ENCODE data around the gene OR52I2.
A peak's percentile ranks its signal among the peaks of the same experiment; 100 is the strongest.

The OR52I2 gene

DNA sequence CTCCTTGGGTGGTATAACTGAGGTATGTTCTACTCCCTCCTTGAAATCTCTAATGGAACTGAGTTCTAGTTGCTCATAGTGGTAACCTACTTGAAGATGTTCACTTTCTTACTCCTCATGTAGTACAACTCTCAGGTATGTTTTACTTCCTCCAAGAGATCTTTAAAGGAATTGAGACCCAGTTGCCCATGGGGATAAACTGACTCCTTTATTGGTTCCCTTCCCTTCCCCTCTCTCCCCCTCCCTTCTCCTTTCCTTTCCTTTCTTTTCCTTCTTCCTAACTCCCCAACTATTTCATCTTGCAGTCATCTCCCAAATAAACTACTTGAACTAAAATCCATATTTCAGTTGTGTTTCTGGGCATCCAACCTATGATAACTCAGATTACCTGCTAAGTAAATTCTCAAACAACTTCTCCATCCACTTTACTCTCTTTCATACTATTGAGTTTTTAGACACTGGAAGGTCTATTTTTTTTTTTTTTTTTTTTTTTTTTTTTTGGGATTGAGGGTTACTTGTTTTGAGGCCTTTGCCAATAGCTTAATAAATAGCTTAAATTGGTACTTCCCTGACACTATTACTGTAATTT, 34.4 kb downstream of the OR52I2 start:
- no peak overlapping the region for H2BK12ac ChIP-seq (ENCODE audit: low read length)
- H3K14ac ChIP-seq (ENCODE audit: low read length) = no peak overlapping the region
- no peak overlapping the region for H3K4me2 ChIP-seq (ENCODE audit: insufficient read depth, low read length, poor library complexity, severe bottlenecking)
- no peak overlapping the region for H2BK120ac ChIP-seq (ENCODE audit: low read depth, low read length)
- no peak overlapping the region for H4K91ac ChIP-seq (ENCODE audit: low read depth, low read length, poor library complexity)
- no peak overlapping the region for H4K8ac ChIP-seq (ENCODE audit: low read depth, low read length)
- no peak overlapping the region for H3K27ac ChIP-seq (replicated peaks; ENCODE audit: low read length)
- no peak overlapping the region for H2AK5ac ChIP-seq (ENCODE audit: low read depth, low read length)
- no peak overlapping the region for H2AFZ ChIP-seq (ENCODE audit: low read length)
- H3K9me3 ChIP-seq (replicated peaks in 1 of 2; ENCODE audit: control insufficient read depth in 2 of 2, insufficient read depth in 1 of 2, low read depth in 1 of 2, low read length in 2 of 2) = no peaks in the 10 kb centered on the region
- no peak overlapping the region for H3K4ac ChIP-seq (ENCODE audit: low read length)
- peaks cover 0 to 11% (median 0%) of the 10 kb centered on the region in 3 experiments for H3K27me3 ChIP-seq (ENCODE audit: control insufficient read depth in 3 of 3, insufficient read depth in 3 of 3, low read depth in 1 of 3, low read length in 3 of 3)
- H3K4me3 ChIP-seq (ENCODE audit: low read length in 2 of 2) = no peak overlapping the region
- no peak overlapping the region for H2BK5ac ChIP-seq (ENCODE audit: low read length)
- no peak overlapping the region for H3K18ac ChIP-seq (ENCODE audit: low read length)
- H2BK15ac ChIP-seq (ENCODE audit: low read length) = no peak overlapping the region
- no peaks in the 10 kb centered on the region for H3K36me3 ChIP-seq (replicated peaks in 1 of 2; ENCODE audit: control insufficient read depth in 2 of 2, insufficient read depth in 2 of 2, low read length in 2 of 2)
- DNase-seq (ENCODE audit: low spot score) = no peak
- no peak overlapping the region for H3K23ac ChIP-seq (ENCODE audit: low read depth, low read length, poor library complexity)
- no peaks in the 10 kb centered on the region for H3K79me1 ChIP-seq (ENCODE audit: low read depth, low read length)
- no peak overlapping the region for H3K9ac ChIP-seq (ENCODE audit: low read depth, low read length, poor library complexity)
- peaks cover 0 to 5% of the 10 kb centered on the region in 2 donors for H3K4me1 ChIP-seq (ENCODE audit: control insufficient read depth in 2 of 2, insufficient read depth in 1 of 2, low read depth in 1 of 2, low read length in 2 of 2)

DNA sequence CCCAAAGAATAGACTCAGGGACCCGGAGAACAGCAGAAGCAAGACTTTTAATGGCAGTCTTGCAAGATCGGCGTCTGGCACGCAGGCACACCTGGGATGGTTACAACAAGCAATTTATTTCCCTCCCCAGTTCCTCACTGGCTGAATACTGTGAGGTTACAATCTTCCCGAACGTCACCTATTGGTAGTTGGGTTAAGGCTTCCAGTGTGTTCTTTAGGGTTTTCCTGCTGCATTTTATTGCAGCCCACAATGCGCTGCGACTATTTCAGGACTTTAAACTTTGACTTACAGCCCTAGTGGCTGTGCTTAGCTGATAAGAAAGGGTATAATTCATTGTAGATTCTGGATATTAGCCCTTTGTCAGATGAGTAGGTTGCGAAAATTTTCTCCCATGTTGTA, 38.0 kb downstream of the OR52I2 start:
- Histone ChIP-seq H3K9me3 (replicated peaks in 1 of 2; ENCODE audit: control insufficient read depth in 2 of 2, insufficient read depth in 1 of 2, low read depth in 1 of 2, low read length in 2 of 2) (no peaks in the 10 kb centered on the region), H3K9ac (ENCODE audit: low read depth, low read length, poor library complexity) (no peak overlapping the region), H2BK12ac (ENCODE audit: low read length) (no peak overlapping the region), H2BK5ac (ENCODE audit: low read length) (no peak overlapping the region), H3K14ac (ENCODE audit: low read length) (no peak overlapping the region), H3K4ac (ENCODE audit: low read length) (no peak overlapping the region), H3K18ac (ENCODE audit: low read length) (no peak overlapping the region), H4K8ac (ENCODE audit: low read depth, low read length) (no peak overlapping the region), H3K4me1 (ENCODE audit: control insufficient read depth in 2 of 2, insufficient read depth in 1 of 2, low read depth in 1 of 2, low read length in 2 of 2) (no peaks in the 10 kb centered on the region), H3K79me1 (ENCODE audit: low read depth, low read length) (no peaks in the 10 kb centered on the region), H4K91ac (ENCODE audit: low read depth, low read length, poor library complexity) (no peak overlapping the region), H3K23ac (ENCODE audit: low read depth, low read length, poor library complexity) (no peak overlapping the region), H3K27ac (replicated peaks; ENCODE audit: low read length) (no peak overlapping the region), H3K4me3 (ENCODE audit: low read length in 2 of 2) (no peak overlapping the region), H2BK120ac (ENCODE audit: low read depth, low read length) (no peak overlapping the region), H3K27me3 (ENCODE audit: control insufficient read depth in 3 of 3, insufficient read depth in 3 of 3, low read depth in 1 of 3, low read length in 3 of 3) (peaks cover 0 to 7% (median 0%) of the 10 kb centered on the region in 3 experiments), H3K36me3 (replicated peaks in 1 of 2; ENCODE audit: control insufficient read depth in 2 of 2, insufficient read depth in 2 of 2, low read length in 2 of 2) (no peaks in the 10 kb centered on the region), H2AK5ac (ENCODE audit: low read depth, low read length) (no peak overlapping the region), H2BK15ac (ENCODE audit: low read length) (no peak overlapping the region), H3K4me2 (ENCODE audit: insufficient read depth, low read length, poor library complexity, severe bottlenecking) (no peak overlapping the region), H2AFZ (ENCODE audit: low read length) (no peak overlapping the region)
- DNase-seq (ENCODE audit: low spot score) = no peak
- no CpG with 5 or more reads among the region's 9 CpGs for WGBS, 2 donors (ENCODE audit: extremely low coverage in 2 of 2, insufficient read length in 2 of 2, insufficient replicate concordance in 1 of 2)

DNA sequence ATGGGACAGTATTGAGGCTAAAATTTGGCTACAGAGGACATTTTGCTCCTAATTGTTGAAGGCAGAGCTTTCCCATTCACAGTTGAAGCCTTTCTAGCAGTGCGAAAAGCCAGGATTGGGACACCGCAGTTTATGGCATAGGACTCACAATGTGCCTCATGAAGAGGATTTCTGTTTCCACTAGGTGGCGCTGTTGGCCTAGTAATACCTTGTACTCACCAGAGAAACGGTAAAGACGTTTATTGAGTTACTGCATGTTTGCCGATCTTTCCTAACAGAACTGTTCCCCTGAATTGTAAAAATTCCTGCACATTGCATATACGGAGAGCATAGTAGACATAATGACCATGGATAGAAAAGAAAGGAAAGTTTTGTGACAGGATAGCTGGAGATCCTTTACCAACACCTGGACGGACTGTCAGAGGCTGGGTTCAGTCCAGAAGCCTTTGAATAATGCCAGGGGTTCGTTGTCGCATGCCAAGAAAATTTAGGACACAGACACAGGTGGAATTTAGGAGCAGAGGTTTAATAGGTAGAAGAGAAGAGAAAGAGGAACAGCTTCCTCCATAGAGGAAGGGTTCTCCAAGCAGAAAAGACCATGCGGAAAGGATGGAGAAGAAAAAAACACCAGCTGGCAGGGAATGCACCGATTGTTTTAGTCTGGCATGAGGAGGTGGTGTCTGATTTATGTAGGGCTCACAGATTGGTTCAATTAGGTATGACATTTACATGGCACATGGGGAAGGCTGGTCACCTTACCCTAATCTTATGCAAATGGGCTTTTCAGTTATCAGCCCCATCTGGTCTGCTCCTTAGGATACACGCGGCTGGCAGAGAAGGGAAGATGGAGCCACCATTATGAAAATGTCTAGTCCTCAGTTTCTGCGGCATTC, 44.9 kb downstream of the OR52I2 start:
- Histone ChIP-seq H3K9me3 (replicated peaks in 1 of 2; ENCODE audit: control insufficient read depth in 2 of 2, insufficient read depth in 1 of 2, low read depth in 1 of 2, low read length in 2 of 2) (no peaks in the 10 kb centered on the region), H2AK5ac (ENCODE audit: low read depth, low read length) (no peak overlapping the region), H2BK5ac (ENCODE audit: low read length) (no peak overlapping the region), H3K79me1 (ENCODE audit: low read depth, low read length) (no peaks in the 10 kb centered on the region), H3K4ac (ENCODE audit: low read length) (no peak overlapping the region), H3K36me3 (replicated peaks in 1 of 2; ENCODE audit: control insufficient read depth in 2 of 2, insufficient read depth in 2 of 2, low read length in 2 of 2) (no peaks in the 10 kb centered on the region), H2BK15ac (ENCODE audit: low read length) (no peak overlapping the region), H2BK120ac (ENCODE audit: low read depth, low read length) (no peak overlapping the region), H3K4me3 (ENCODE audit: low read length in 2 of 2) (no peak overlapping the region), H3K27ac (replicated peaks; ENCODE audit: low read length) (no peak overlapping the region), H2AFZ (ENCODE audit: low read length) (no peak overlapping the region), H3K14ac (ENCODE audit: low read length) (no peak overlapping the region), H3K4me2 (ENCODE audit: insufficient read depth, low read length, poor library complexity, severe bottlenecking) (no peak overlapping the region), H4K91ac (ENCODE audit: low read depth, low read length, poor library complexity) (no peak overlapping the region), H2BK12ac (ENCODE audit: low read length) (no peak overlapping the region), H3K4me1 (ENCODE audit: control insufficient read depth in 2 of 2, insufficient read depth in 1 of 2, low read depth in 1 of 2, low read length in 2 of 2) (no peaks in the 10 kb centered on the region), H3K18ac (ENCODE audit: low read length) (no peak overlapping the region), H3K9ac (ENCODE audit: low read depth, low read length, poor library complexity) (no peak overlapping the region), H4K8ac (ENCODE audit: low read depth, low read length) (no peak overlapping the region), H3K23ac (ENCODE audit: low read depth, low read length, poor library complexity) (no peak overlapping the region), H3K27me3 (ENCODE audit: control insufficient read depth in 3 of 3, insufficient read depth in 3 of 3, low read depth in 1 of 3, low read length in 3 of 3) (no peaks in the 10 kb centered on the region)
- no CpG with 5 or more reads among the region's 15 CpGs for WGBS, 2 donors (ENCODE audit: extremely low coverage in 2 of 2, insufficient read length in 2 of 2, insufficient replicate concordance in 1 of 2)
- peak; percentile 85 for DNase-seq (ENCODE audit: low spot score)

DNA sequence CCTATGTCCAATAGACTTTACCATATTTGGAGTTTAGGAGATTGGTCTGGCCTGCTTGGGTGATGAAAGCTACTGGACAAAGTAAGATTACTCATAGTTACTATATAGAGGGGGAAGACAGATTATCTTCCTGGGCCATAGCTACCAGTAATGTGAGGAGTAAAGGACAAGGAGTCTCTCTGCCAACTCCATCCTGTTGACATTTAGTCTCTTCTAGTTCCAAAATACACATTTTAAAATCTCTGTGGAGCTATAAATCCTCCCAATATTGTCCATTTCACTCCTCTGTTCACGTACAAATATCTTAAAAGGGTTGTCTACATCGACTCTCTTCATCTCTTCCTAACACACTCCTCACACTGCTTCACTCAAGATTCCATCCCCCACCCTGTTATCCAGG, 54.6 kb downstream of the OR52I2 start:
- no peak for DNase-seq (ENCODE audit: low spot score)
- Histone ChIP-seq H3K14ac (ENCODE audit: low read length) (no peak overlapping the region), H2AFZ (ENCODE audit: low read length) (no peak overlapping the region), H3K23ac (ENCODE audit: low read depth, low read length, poor library complexity) (no peak overlapping the region), H2BK5ac (ENCODE audit: low read length) (no peak overlapping the region), H2BK15ac (ENCODE audit: low read length) (no peak overlapping the region), H3K36me3 (replicated peaks in 1 of 2; ENCODE audit: control insufficient read depth in 2 of 2, insufficient read depth in 2 of 2, low read length in 2 of 2) (no peaks in the 10 kb centered on the region), H3K9ac (ENCODE audit: low read depth, low read length, poor library complexity) (no peak overlapping the region), H2BK12ac (ENCODE audit: low read length) (no peak overlapping the region), H3K9me3 (replicated peaks in 1 of 2; ENCODE audit: control insufficient read depth in 2 of 2, insufficient read depth in 1 of 2, low read depth in 1 of 2, low read length in 2 of 2) (no peaks in the 10 kb centered on the region), H2BK120ac (ENCODE audit: low read depth, low read length) (no peak overlapping the region), H3K27ac (replicated peaks; ENCODE audit: low read length) (no peak overlapping the region), H3K4me2 (ENCODE audit: insufficient read depth, low read length, poor library complexity, severe bottlenecking) (no peak overlapping the region), H2AK5ac (ENCODE audit: low read depth, low read length) (no peak overlapping the region), H3K4me3 (ENCODE audit: low read length in 2 of 2) (no peak overlapping the region), H3K4me1 (ENCODE audit: control insufficient read depth in 2 of 2, insufficient read depth in 1 of 2, low read depth in 1 of 2, low read length in 2 of 2) (peaks cover 0 to 3% of the 10 kb centered on the region in 2 donors), H3K18ac (ENCODE audit: low read length) (no peak overlapping the region), H3K79me1 (ENCODE audit: low read depth, low read length) (no peaks in the 10 kb centered on the region), H3K27me3 (ENCODE audit: control insufficient read depth in 3 of 3, insufficient read depth in 3 of 3, low read depth in 1 of 3, low read length in 3 of 3) (no peaks in the 10 kb centered on the region), H4K8ac (ENCODE audit: low read depth, low read length) (no peak overlapping the region), H4K91ac (ENCODE audit: low read depth, low read length, poor library complexity) (no peak overlapping the region), H3K4ac (ENCODE audit: low read length) (no peak overlapping the region)
- WGBS, 2 donors (ENCODE audit: extremely low coverage in 2 of 2, insufficient read length in 2 of 2, insufficient replicate concordance in 1 of 2) = 100% methylated on average over 2 of the region's 2 CpGs; no CpG with 5 or more reads in 1 of the 2 donors
